Testis (tissue), 3 donors: ENCODE measurements around the gene BUD31. TPM values are rescaled to one million over a fixed set of nuclear protein-coding genes. Genes with fewer than 3 reads are reported as not detected.

Experiments
- DNase-seq: peaks from one replicate; pipeline ENCODE4 v3.0.0-alpha.2; 2019
- H3K27ac ChIP-seq, 2 donors: fragments of 200-600 bp; sonication (generic); one replicate each; pipeline ENCODE4 v1.5.1; 2019
- H3K27me3 ChIP-seq: fragments of 200-600 bp; sonication (generic); one replicate; pipeline ENCODE4 v1.5.1; 2019
- H3K36me3 ChIP-seq: fragments of 200-600 bp; sonication (generic); one replicate; pipeline ENCODE4 v1.5.1; 2017; ENCODE audit warnings: low read depth; ENCODE audit errors: missing control alignments
- H3K4me1 ChIP-seq: fragments of 200-600 bp; sonication (generic); one replicate; pipeline ENCODE4 v1.5.1; 2019
- H3K4me3 ChIP-seq, 2 donors: fragments of 200-600 bp; sonication (generic); one replicate each; pipeline ENCODE4 v1.5.1; 2017 to 2019
- H3K9me3 ChIP-seq: fragments of 200-600 bp; sonication (generic); one replicate; pipeline ENCODE4 v1.5.1; 2017
- POLR2A ChIP-seq: fragments of 450-650 bp; IDR thresholded peaks from one replicate; pipeline ENCODE4 v1.6.1; 2017; ENCODE audit warnings: antibody characterized with exemption, mild to moderate bottlenecking, moderate library complexity
- WGBS, 2 donors: methylation state at CpG; one replicate each; pipeline ENCODE4 v1.1.5; 2018; 5-methylcytosine and 5-hydroxymethylcytosine counted together
- intact Hi-C: fragments of 100-400 bp; cut with DNase I; formaldehyde crosslinking; loops from one replicate; pipeline ENCODE4 v1.15.1; 2023; ENCODE audit warnings: low total_unique reads
- polyA plus RNA-seq: library from polyadenylated mRNA; stranded (reverse); fragments of 350-450 nt; fragmentation: Illumina TruSeq; extraction: RNeasy Lipid Tissue Mini Kit (QIAGEN cat#74804); gene quantifications from one replicate; pipeline ENCODE4 v1.2.3, GENCODE V29; 2014; ENCODE audit warnings: low read depth, low replicate concordance; ENCODE audit not compliant: insufficient read depth
- total RNA-seq, 2 donors: library from RNA; depleted of rRNA; stranded (reverse); fragments of >200 nt; gene quantifications; one replicate each; pipeline ENCODE4 v1.2.3, GENCODE V29; 2016
- TF ChIP-seq, protein P1 (sequence below), 3 experiments: fragments of 450-650 bp in 2 of 3; fragments of 200-600 bp in 1 of 3; sonication (generic) in 1 of 3; IDR thresholded peaks; one replicate each; pipeline ENCODE4 v1.5.1; 2016 to 2019; ENCODE audit warnings: antibody characterized with exemption in 3 of 3, mild to moderate bottlenecking in 2 of 3, moderate library complexity in 1 of 3

Gene BUD31
- total and polyA plus RNA-seq, 3 donors from 2014 or later: 91.2 to 174 (median 123) TPM

- 79 to 82% methylated on average over 11 to 18 of the region's 18 CpGs for WGBS, 2 donors
- TF ChIP-seq POLR2A: no peak
- TF ChIP-seq, protein P1, sequence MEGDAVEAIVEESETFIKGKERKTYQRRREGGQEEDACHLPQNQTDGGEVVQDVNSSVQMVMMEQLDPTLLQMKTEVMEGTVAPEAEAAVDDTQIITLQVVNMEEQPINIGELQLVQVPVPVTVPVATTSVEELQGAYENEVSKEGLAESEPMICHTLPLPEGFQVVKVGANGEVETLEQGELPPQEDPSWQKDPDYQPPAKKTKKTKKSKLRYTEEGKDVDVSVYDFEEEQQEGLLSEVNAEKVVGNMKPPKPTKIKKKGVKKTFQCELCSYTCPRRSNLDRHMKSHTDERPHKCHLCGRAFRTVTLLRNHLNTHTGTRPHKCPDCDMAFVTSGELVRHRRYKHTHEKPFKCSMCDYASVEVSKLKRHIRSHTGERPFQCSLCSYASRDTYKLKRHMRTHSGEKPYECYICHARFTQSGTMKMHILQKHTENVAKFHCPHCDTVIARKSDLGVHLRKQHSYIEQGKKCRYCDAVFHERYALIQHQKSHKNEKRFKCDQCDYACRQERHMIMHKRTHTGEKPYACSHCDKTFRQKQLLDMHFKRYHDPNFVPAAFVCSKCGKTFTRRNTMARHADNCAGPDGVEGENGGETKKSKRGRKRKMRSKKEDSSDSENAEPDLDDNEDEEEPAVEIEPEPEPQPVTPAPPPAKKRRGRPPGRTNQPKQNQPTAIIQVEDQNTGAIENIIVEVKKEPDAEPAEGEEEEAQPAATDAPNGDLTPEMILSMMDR (IDR thresholded peaks at IDR 0.05): no peak
- peaks cover 14% of the 10 kb centered on the region for H3K4me1 ChIP-seq
- no peaks in the 10 kb centered on the region for H3K9me3 ChIP-seq
- H3K27ac ChIP-seq: no peak overlapping the region
- no peaks in the 10 kb centered on the region for H3K36me3 ChIP-seq
- intact Hi-C loops: no loop called here
- no peaks in the 10 kb centered on the region for H3K27me3 ChIP-seq
- DNase-seq: no peak
- no peak overlapping the region for H3K4me3 ChIP-seq
These were observed 4.4 kb upstream of the BUD31 start for GRCh38 chr7:99404235-99404976.

DNA sequence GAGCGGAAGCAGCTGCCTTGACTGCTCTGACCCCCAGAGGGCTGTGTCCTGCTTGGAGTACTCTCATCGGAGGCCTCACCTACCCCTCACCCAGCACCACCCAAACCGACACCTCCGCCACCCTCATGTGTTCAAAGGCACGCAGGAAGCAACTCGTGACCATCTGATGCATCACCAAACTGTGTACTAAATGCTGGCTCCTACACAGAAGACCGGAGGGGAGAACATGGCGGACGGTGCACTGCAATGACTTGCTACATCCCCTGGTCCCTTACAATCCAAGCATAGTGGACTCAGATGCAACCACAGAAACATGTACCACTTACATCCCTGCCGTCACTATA, 3.8 kb upstream of the BUD31 start:
- no peak for DNase-seq
- peaks cover 18% of the 10 kb centered on the region for H3K4me1 ChIP-seq
- intact Hi-C loops: no loop called here

GRCh38 chr7:99406557-99406956, 2.2 kb upstream of the BUD31 start:
- Histone ChIP-seq H3K4me1 (peaks cover 20% of the 10 kb centered on the region), H3K27ac (no peak overlapping the region), H3K27me3 (no peaks in the 10 kb centered on the region), H3K36me3 (no peaks in the 10 kb centered on the region), H3K4me3 (no peak overlapping the region), H3K9me3 (no peaks in the 10 kb centered on the region)
- no peak for DNase-seq
- WGBS, 2 donors: 29 to 43% methylated on average over 1 of the region's 1 CpG
- intact Hi-C loops: no loop called here
- TF ChIP-seq, protein P1 (IDR thresholded peaks at IDR 0.05): no peak
- no peak for TF ChIP-seq POLR2A

More for the DNA sequence above, 3.8 kb upstream of the BUD31 start:
- TF ChIP-seq, protein P1 (IDR thresholded peaks at IDR 0.05): no peak
- TF ChIP-seq POLR2A: no peak
- H3K9me3 ChIP-seq: no peaks in the 10 kb centered on the region
- H3K4me3 ChIP-seq: no peak overlapping the region
- no peaks in the 10 kb centered on the region for H3K27me3 ChIP-seq
- H3K36me3 ChIP-seq: no peaks in the 10 kb centered on the region
- no peak overlapping the region for H3K27ac ChIP-seq
- WGBS, 2 donors: 88 to 100% methylated on average over 8 to 10 of the region's 10 CpGs

DNA sequence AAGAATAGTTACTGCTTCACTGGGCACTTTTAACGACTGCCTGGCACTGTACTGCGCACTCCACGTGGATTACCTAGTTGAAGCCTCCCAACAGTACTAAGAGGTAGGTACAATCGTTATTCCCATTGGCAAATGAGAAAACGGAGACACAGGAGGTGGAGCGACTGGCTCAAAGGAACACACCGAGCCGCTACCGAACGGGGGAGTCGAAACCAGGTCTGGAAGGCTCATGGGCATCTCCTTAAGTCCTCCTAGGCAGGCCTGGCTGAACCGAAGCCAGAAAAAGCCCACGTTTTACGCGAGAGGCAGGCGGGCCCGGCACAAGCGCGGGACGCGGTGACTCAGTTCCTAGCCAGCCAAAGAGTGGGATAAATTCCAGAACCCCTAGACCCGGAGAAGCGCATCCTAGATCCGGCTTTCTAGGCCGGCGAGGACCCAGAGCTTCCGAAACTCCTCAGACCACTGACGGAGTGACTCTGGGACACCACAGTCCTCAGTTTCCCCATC, 844 bp upstream of the BUD31 start:
- intact Hi-C loops: no loop called here
- peak overlapping the region; percentile 97 to 99 for H3K27ac ChIP-seq
- H3K36me3 ChIP-seq: no peaks in the 10 kb centered on the region
- no peak for TF ChIP-seq POLR2A
- TF ChIP-seq, protein P1 (IDR thresholded peaks at IDR 0.05): no peak
- H3K4me3 ChIP-seq: peak overlapping the region; percentile 99 to 100
- H3K9me3 ChIP-seq: no peaks in the 10 kb centered on the region
- peaks cover 20% of the 10 kb centered on the region for H3K4me1 ChIP-seq
- H3K27me3 ChIP-seq: no peaks in the 10 kb centered on the region
- DNase-seq: peak; percentile 42
- 0 to 1% methylated on average over 19 to 28 of the region's 28 CpGs for WGBS, 2 donors

DNA sequence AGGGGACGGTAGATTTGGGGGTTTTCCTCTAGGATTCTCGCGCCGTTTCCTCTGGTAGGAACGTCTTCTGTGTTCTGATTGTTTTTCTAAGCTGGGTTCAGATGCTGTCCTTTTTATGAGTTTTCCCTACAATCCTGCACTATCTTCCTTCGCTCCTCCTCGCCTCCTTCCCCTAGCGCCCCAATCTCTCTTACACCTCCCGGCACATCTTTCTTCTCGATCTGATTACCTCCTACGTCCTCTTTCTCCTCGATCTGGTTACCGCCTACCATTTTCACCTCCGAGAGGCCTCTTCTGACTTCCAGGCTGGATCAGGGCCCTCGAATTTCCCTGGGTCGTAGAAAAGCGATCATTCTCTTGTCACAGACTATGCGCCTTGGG, 413 bp downstream of the BUD31 start:
- peaks cover 20% of the 10 kb centered on the region for H3K4me1 ChIP-seq

More for the DNA sequence above, 413 bp downstream of the BUD31 start:
- H3K27me3 ChIP-seq: no peaks in the 10 kb centered on the region
- intact Hi-C loops: no loop called here
- peak overlapping the region; percentile 97 to 99 for H3K27ac ChIP-seq
- no peak for DNase-seq
- no peaks in the 10 kb centered on the region for H3K9me3 ChIP-seq
- no peak for TF ChIP-seq POLR2A
- TF ChIP-seq, protein P1 (IDR thresholded peaks at IDR 0.05): no peak
- H3K4me3 ChIP-seq: peak overlapping the region; percentile 99 to 100
- WGBS, 2 donors: 0% methylated on average over 18 of the region's 18 CpGs
- H3K36me3 ChIP-seq: no peaks in the 10 kb centered on the region
